H9 (cell line): Measurements from ENCODE around the gene SH3GL1. TPM values are rescaled to one million over a fixed set of nuclear protein-coding genes. Genes with fewer than 3 reads are reported as not detected.

Source experiments
- DNase-seq: peaks from one replicate; pipeline ENCODE4 v3.0.0-alpha.2; 2017
- H2AFZ ChIP-seq: one replicate; pipeline ENCODE4 v1.6.1; 2013; ENCODE audit warnings: mild to moderate bottlenecking, low read length, control low read depth, moderate library complexity
- H2AK5ac ChIP-seq: 2 replicates; pipeline ENCODE4 v1.6.1; 2013; ENCODE audit warnings: low read length, control low read depth, mixed read lengths; ENCODE audit not compliant: insufficient read length
- H2BK120ac ChIP-seq: one replicate; pipeline ENCODE4 v1.6.1; 2013; ENCODE audit warnings: low read depth, mild to moderate bottlenecking, low read length, control low read depth, inconsistent platforms; ENCODE audit not compliant: poor library complexity, severe bottlenecking
- H2BK12ac ChIP-seq: 2 replicates; pipeline ENCODE4 v1.6.1; 2013; ENCODE audit warnings: low read length, control low read depth, mixed read lengths, low read depth; ENCODE audit not compliant: insufficient read length
- H2BK15ac ChIP-seq: 2 replicates; pipeline ENCODE4 v1.6.1; 2013; ENCODE audit warnings: low read depth, low read length, control low read depth
- H2BK20ac ChIP-seq: one replicate; pipeline ENCODE4 v1.6.1; 2013; ENCODE audit warnings: low read depth, mild to moderate bottlenecking, low read length, control low read depth, inconsistent platforms; ENCODE audit not compliant: poor library complexity, severe bottlenecking
- H2BK5ac ChIP-seq: 2 replicates; pipeline ENCODE4 v1.6.1; 2013; ENCODE audit warnings: low read length, control low read depth, mixed read lengths; ENCODE audit not compliant: insufficient read length
- H3K14ac ChIP-seq: 2 replicates; pipeline ENCODE4 v1.6.1; 2013; ENCODE audit warnings: low read length, control low read depth; ENCODE audit not compliant: insufficient read depth
- H3K18ac ChIP-seq: 2 replicates; pipeline ENCODE4 v1.6.1; 2013; ENCODE audit warnings: low read depth, mild to moderate bottlenecking, mixed read lengths, low read length, control low read depth; ENCODE audit not compliant: insufficient read length
- H3K23ac ChIP-seq: 2 replicates; pipeline ENCODE4 v1.6.1; 2013; ENCODE audit warnings: low read length, control low read depth, mixed read lengths, low read depth; ENCODE audit not compliant: insufficient read length
- H3K23me2 ChIP-seq: 2 replicates; pipeline ENCODE4 v1.6.1; 2013; ENCODE audit warnings: low read depth, mild to moderate bottlenecking, mixed read lengths, low read length, control low read depth; ENCODE audit not compliant: insufficient read length, poor library complexity, severe bottlenecking
- H3K27ac ChIP-seq: 2 replicates; pipeline ENCODE4 v1.5.1; 2013; ENCODE audit warnings: low read length, control low read depth, mixed read lengths, low read depth; ENCODE audit not compliant: insufficient read length
- H3K27me3 ChIP-seq: 2 replicates; pipeline ENCODE4 v1.6.1; 2013; ENCODE audit warnings: low read length, control low read depth, inconsistent platforms; ENCODE audit not compliant: insufficient read depth
- H3K4ac ChIP-seq: 2 replicates; pipeline ENCODE4 v1.6.1; 2013; ENCODE audit warnings: low read depth, mild to moderate bottlenecking, control low read depth, inconsistent platforms, low read length, moderate library complexity
- H3K4me1 ChIP-seq: 2 replicates; pipeline ENCODE4 v1.6.1; 2013; ENCODE audit warnings: low read length, control low read depth, inconsistent platforms; ENCODE audit not compliant: insufficient read depth
- H3K4me2 ChIP-seq: 2 replicates; pipeline ENCODE4 v1.6.1; 2013; ENCODE audit warnings: low read length, control low read depth, mixed read lengths; ENCODE audit not compliant: insufficient read length, insufficient read depth
- H3K56ac ChIP-seq: 2 replicates; pipeline ENCODE4 v1.6.1; 2013; ENCODE audit warnings: low read depth, mild to moderate bottlenecking, mixed read lengths, low read length, control low read depth; ENCODE audit not compliant: insufficient read length
- H3K79me1 ChIP-seq: 2 replicates; pipeline ENCODE4 v1.6.1; 2013; ENCODE audit warnings: low read depth, mild to moderate bottlenecking, moderate library complexity, low read length, control low read depth, inconsistent platforms; ENCODE audit not compliant: insufficient read depth, poor library complexity, severe bottlenecking
- H3K79me2 ChIP-seq: 2 replicates; pipeline ENCODE4 v1.6.1; 2013; ENCODE audit warnings: low read length, control low read depth, inconsistent platforms; ENCODE audit not compliant: insufficient read depth
- H3K9ac ChIP-seq: 2 replicates; pipeline ENCODE4 v1.6.1; 2013; ENCODE audit warnings: low read length, control low read depth, mixed read lengths; ENCODE audit not compliant: insufficient read length; ENCODE audit errors: extremely low read depth
- H3K9me3 ChIP-seq: one replicate; pipeline ENCODE4 v1.6.1; 2013; ENCODE audit warnings: low read depth, low read length, inconsistent platforms; ENCODE audit not compliant: control insufficient read depth
- H3T11ph ChIP-seq: one replicate; pipeline ENCODE4 v1.6.1; 2013; ENCODE audit warnings: mild to moderate bottlenecking, low read length, control low read depth, inconsistent platforms
- H4K20me1 ChIP-seq: one replicate; pipeline ENCODE4 v1.6.1; 2013; ENCODE audit not compliant: control insufficient read depth, insufficient read length, insufficient read depth
- H4K5ac ChIP-seq: 2 replicates; pipeline ENCODE4 v1.6.1; 2013; ENCODE audit warnings: low read depth, mild to moderate bottlenecking, mixed read lengths, low read length, control low read depth; ENCODE audit not compliant: insufficient read length
- H4K8ac ChIP-seq: replicated peaks from 2 replicates; pipeline ENCODE4 v1.6.1; 2013; ENCODE audit warnings: low read length, control low read depth, mixed read lengths, low read depth; ENCODE audit not compliant: insufficient read length
- H4K91ac ChIP-seq: 2 replicates; pipeline ENCODE4 v1.6.1; 2013; ENCODE audit warnings: low read depth, mild to moderate bottlenecking, moderate library complexity, mixed read lengths, low read length, control low read depth; ENCODE audit not compliant: insufficient read length
- H3K27ac Mint-ChIP-seq, 3 experiments: 2 replicates in 2 of 3; 3 replicates in 1 of 3; pipeline ENCODE4 v1.8.0; 2020 to 2021; ENCODE audit warnings: mixed read lengths in 3 of 3, mild to moderate bottlenecking in 1 of 3, moderate library complexity in 1 of 3
- H3K27me3 Mint-ChIP-seq: 2 replicates; pipeline ENCODE4 v1.8.0; 2021; ENCODE audit warnings: low read depth, mild to moderate bottlenecking, moderate library complexity, mixed read lengths
- H3K36me3 Mint-ChIP-seq, 3 experiments: 2 replicates in 2 of 3; 3 replicates in 1 of 3; pipeline ENCODE4 v1.8.0; 2020 to 2021; ENCODE audit warnings: low read depth in 3 of 3, mixed read lengths in 3 of 3; ENCODE audit not compliant: insufficient read depth in 1 of 3
- H3K4me1 Mint-ChIP-seq, 2 experiments: 2 replicates each; pipeline ENCODE4 v1.8.0; 2020; ENCODE audit warnings: mixed read lengths in 2 of 2
- H3K4me3 Mint-ChIP-seq, 2 experiments: 2 replicates in 1 of 2; 3 replicates in 1 of 2; pipeline ENCODE4 v1.8.0; 2020 to 2021; ENCODE audit warnings: mild to moderate bottlenecking in 2 of 2, mixed read lengths in 2 of 2, moderate library complexity in 1 of 2
- H3K9me3 Mint-ChIP-seq, 2 experiments: 2 replicates in 1 of 2; 3 replicates in 1 of 2; pipeline ENCODE4 v1.8.0; 2020; ENCODE audit warnings: mild to moderate bottlenecking in 2 of 2, mixed read lengths in 2 of 2, moderate library complexity in 1 of 2
- CTCF ChIP-seq: fragments of 200-600 bp; sonication (generic); conservative IDR thresholded peaks from 3 replicates; pipeline ENCODE4 v1.8.0; 2021; ENCODE audit warnings: antibody characterized with exemption, mild to moderate bottlenecking
- WGBS: extraction: QIAGEN DNeasy Blood & Tissue Kit; methylation state at CpG from one replicate; pipeline ENCODE4 v1.1.7; 2013; ENCODE audit warnings: missing lambda C conversion rate, low lambda C conversion rate, mixed read lengths; ENCODE audit not compliant: insufficient read length; ENCODE audit errors: extremely low coverage; 5-methylcytosine and 5-hydroxymethylcytosine counted together
- total RNA-seq: library from RNA; stranded (reverse); gene quantifications from 2 replicates; pipeline ENCODE4 v1.2.1, GENCODE V29; 2021

Gene SH3GL1
- total RNA-seq, 1 experiment from 2014 or later: 85.5 TPM

GRCh38 chr19:4429256-4429655, 28.9 kb upstream of the SH3GL1 start:
- no peak overlapping the region for H4K91ac ChIP-seq
- no peak overlapping the region for H2BK12ac ChIP-seq
- Mint-ChIP-seq H3K4me3 (no peak overlapping the region), H3K9me3 (no peaks in the 10 kb centered on the region), H3K27me3 (no peaks in the 10 kb centered on the region), H3K36me3 (peaks cover 66 to 89% (median 75%) of the 10 kb centered on the region in 3 experiments), H3K4me1 (no peaks in the 10 kb centered on the region), H3K27ac (peak overlapping the region; percentile 23 to 81 (median 62); a peak in 3 of 7 replicates)
- H4K20me1 ChIP-seq: no peaks in the 10 kb centered on the region
- H3K23me2 ChIP-seq: no peaks in the 10 kb centered on the region
- H3K9me3 ChIP-seq: no peaks in the 10 kb centered on the region
- H3K79me2 ChIP-seq: no peaks in the 10 kb centered on the region
- no peak overlapping the region for H3K4me2 ChIP-seq
- no peaks in the 10 kb centered on the region for H3K79me1 ChIP-seq
- H3K27me3 ChIP-seq: no peaks in the 10 kb centered on the region
- H3K4ac ChIP-seq: no peak overlapping the region
- H4K5ac ChIP-seq: no peak overlapping the region
- no peak overlapping the region for H3K27ac ChIP-seq
- no peak overlapping the region for H2AFZ ChIP-seq
- H3K23ac ChIP-seq: no peak overlapping the region
- no peak overlapping the region for H2BK5ac ChIP-seq
- H3K4me1 ChIP-seq: no peaks in the 10 kb centered on the region
- no CpG with 5 or more reads among the region's 16 CpGs for WGBS
- DNase-seq: no peak
- H3T11ph ChIP-seq: no peak overlapping the region
- no peak overlapping the region for H3K56ac ChIP-seq
- TF ChIP-seq CTCF: no peak
- no peak overlapping the region for H3K9ac ChIP-seq
- no peak overlapping the region for H2BK120ac ChIP-seq
- no peak overlapping the region for H3K14ac ChIP-seq
- no peak overlapping the region for H4K8ac ChIP-seq
- no peak overlapping the region for H2BK20ac ChIP-seq
- H3K18ac ChIP-seq: no peak overlapping the region
- H2BK15ac ChIP-seq: no peak overlapping the region
- H2AK5ac ChIP-seq: no peak overlapping the region
